Gastroesophageal sphincter (tissue), 3 donors: ENCODE measurements around the gene RAB35.

Experiments
- POLR2AphosphoS5 ChIP-seq: sonication (generic); formaldehyde crosslinking; IDR thresholded peaks from one replicate; pipeline ENCODE4 v1.6.1; 2017; ENCODE audit warnings: antibody characterized with exemption
- TF ChIP-seq, protein P1 (sequence below), 4 experiments: fragments of 200-600 bp in 2 of 4; fragments of 450-650 bp in 2 of 4; sonication (generic) in 1 of 4; IDR thresholded peaks; one replicate each; pipeline ENCODE4 v1.5.1; 2017 to 2019; ENCODE audit warnings: antibody characterized with exemption in 4 of 4, mild to moderate bottlenecking in 2 of 4, moderate library complexity in 2 of 4

DNA sequence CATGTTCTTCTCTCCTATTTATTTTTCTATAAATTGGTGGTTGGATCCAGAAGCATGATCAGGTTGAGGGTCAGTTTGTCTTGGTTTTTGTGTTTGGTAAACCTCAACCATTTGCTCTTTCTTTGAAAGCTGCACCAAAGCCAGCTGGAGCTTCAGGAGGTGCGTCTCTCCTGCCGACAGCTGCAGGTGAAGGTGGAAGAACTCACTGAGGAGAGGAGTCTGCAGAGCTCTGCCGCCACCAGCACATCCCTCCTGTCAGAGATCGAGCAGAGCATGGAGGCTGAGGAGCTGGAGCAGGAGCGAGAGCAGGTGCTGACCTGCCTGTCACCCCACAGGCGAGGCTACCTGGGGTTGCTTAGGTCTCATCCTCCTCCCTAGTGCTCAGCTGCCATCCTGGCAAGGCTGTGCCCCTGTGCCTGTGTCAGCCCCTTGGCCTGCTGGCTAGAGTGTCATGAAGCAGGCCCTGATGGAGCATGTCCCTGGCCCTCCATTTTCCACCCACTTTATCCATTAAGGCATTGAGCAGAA lies 45.0 kb downstream of the RAB35 start:
- TF ChIP-seq, protein P1, sequence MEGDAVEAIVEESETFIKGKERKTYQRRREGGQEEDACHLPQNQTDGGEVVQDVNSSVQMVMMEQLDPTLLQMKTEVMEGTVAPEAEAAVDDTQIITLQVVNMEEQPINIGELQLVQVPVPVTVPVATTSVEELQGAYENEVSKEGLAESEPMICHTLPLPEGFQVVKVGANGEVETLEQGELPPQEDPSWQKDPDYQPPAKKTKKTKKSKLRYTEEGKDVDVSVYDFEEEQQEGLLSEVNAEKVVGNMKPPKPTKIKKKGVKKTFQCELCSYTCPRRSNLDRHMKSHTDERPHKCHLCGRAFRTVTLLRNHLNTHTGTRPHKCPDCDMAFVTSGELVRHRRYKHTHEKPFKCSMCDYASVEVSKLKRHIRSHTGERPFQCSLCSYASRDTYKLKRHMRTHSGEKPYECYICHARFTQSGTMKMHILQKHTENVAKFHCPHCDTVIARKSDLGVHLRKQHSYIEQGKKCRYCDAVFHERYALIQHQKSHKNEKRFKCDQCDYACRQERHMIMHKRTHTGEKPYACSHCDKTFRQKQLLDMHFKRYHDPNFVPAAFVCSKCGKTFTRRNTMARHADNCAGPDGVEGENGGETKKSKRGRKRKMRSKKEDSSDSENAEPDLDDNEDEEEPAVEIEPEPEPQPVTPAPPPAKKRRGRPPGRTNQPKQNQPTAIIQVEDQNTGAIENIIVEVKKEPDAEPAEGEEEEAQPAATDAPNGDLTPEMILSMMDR (IDR thresholded peaks at IDR 0.05): no peak
- TF ChIP-seq POLR2AphosphoS5: no peak
